ENCODE results near the gene ZRANB3. TPM values are rescaled to one million over a fixed set of nuclear protein-coding genes. Genes with fewer than 3 reads are reported as not detected.
A peak's percentile ranks its signal among the peaks of the same experiment; 100 is the strongest.

ZRANB3 gene
- total and polyA plus RNA-seq, 2 experiments from 2014 or later, result 10.5 to 16.8 TPM

GRCh38 chr2:135246711-135247270 lies 284.2 kb downstream of the ZRANB3 start (continued):
- TF ChIP-seq, protein P1, sequence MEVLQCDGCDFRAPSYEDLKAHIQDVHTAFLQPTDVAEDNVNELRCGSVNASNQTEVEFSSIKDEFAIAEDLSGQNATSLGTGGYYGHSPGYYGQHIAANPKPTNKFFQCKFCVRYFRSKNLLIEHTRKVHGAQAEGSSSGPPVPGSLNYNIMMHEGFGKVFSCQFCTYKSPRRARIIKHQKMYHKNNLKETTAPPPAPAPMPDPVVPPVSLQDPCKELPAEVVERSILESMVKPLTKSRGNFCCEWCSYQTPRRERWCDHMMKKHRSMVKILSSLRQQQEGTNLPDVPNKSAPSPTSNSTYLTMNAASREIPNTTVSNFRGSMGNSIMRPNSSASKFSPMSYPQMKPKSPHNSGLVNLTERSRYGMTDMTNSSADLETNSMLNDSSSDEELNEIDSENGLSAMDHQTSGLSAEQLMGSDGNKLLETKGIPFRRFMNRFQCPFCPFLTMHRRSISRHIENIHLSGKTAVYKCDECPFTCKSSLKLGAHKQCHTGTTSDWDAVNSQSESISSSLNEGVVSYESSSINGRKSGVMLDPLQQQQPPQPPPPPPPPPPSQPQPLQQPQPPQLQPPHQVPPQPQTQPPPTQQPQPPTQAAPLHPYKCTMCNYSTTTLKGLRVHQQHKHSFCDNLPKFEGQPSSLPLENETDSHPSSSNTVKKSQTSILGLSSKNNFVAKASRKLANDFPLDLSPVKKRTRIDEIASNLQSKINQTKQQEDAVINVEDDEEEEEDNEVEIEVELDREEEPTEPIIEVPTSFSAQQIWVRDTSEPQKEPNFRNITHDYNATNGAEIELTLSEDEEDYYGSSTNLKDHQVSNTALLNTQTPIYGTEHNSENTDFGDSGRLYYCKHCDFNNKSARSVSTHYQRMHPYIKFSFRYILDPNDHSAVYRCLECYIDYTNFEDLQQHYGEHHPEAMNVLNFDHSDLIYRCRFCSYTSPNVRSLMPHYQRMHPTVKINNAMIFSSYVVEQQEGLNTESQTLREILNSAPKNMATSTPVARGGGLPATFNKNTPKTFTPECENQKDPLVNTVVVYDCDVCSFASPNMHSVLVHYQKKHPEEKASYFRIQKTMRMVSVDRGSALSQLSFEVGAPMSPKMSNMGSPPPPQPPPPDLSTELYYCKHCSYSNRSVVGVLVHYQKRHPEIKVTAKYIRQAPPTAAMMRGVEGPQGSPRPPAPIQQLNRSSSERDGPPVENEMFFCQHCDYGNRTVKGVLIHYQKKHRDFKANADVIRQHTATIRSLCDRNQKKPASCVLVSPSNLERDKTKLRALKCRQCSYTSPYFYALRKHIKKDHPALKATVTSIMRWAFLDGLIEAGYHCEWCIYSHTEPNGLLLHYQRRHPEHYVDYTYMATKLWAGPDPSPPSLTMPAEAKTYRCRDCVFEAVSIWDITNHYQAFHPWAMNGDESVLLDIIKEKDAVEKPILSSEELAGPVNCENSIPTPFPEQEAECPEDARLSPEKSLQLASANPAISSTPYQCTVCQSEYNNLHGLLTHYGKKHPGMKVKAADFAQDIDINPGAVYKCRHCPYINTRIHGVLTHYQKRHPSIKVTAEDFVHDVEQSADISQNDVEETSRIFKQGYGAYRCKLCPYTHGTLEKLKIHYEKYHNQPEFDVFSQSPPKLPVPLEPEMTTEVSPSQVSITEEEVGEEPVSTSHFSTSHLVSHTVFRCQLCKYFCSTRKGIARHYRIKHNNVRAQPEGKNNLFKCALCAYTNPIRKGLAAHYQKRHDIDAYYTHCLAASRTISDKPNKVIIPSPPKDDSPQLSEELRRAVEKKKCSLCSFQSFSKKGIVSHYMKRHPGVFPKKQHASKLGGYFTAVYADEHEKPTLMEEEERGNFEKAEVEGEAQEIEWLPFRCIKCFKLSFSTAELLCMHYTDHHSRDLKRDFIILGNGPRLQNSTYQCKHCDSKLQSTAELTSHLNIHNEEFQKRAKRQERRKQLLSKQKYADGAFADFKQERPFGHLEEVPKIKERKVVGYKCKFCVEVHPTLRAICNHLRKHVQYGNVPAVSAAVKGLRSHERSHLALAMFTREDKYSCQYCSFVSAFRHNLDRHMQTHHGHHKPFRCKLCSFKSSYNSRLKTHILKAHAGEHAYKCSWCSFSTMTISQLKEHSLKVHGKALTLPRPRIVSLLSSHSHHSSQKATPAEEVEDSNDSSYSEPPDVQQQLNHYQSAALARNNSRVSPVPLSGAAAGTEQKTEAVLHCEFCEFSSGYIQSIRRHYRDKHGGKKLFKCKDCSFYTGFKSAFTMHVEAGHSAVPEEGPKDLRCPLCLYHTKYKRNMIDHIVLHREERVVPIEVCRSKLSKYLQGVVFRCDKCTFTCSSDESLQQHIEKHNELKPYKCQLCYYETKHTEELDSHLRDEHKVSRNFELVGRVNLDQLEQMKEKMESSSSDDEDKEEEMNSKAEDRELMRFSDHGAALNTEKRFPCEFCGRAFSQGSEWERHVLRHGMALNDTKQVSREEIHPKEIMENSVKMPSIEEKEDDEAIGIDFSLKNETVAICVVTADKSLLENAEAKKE (CRISPR knock-in tag; IDR thresholded peaks at IDR 0.05), result no peak
- TF ChIP-seq POLR2AphosphoS5 (IDR thresholded peaks at IDR 0.05; ENCODE audit: low read depth), result no peak

- no peaks in the 10 kb centered on the region for H3K9me2 ChIP-seq (ENCODE audit: insufficient read depth)
- DNase-seq (ENCODE audit: low spot score) (peak; percentile 9), ATAC-seq (no peak)
- Mint-ChIP-seq H3K9me3 (peaks cover 6% of the 10 kb centered on the region), H3K27me3 (ENCODE audit: insufficient read depth, low read depth, poor library complexity) (peaks cover 2% of the 10 kb centered on the region), H3K4me3 (no peak overlapping the region), H3K4me1 (no peaks in the 10 kb centered on the region), H3K27ac (no peak overlapping the region), H3K36me3 (ENCODE audit: low read depth) (peaks cover 8% of the 10 kb centered on the region)
- H3K4me3 ChIP-seq, result no peak overlapping the region
- H3F3A ChIP-seq (replicated peaks; ENCODE audit: low read depth), result no peaks in the 10 kb centered on the region
- no peaks in the 10 kb centered on the region for H3K4me1 ChIP-seq (ENCODE audit: insufficient read depth)
- no peak overlapping the region for H3K4me2 ChIP-seq
- no peaks in the 10 kb centered on the region for H3K27me3 ChIP-seq (ENCODE audit: insufficient read depth)
- H2AFZ ChIP-seq, result no peak overlapping the region
- no peaks in the 10 kb centered on the region for H3K79me2 ChIP-seq (replicated peaks; ENCODE audit: insufficient read depth)
- no peaks in the 10 kb centered on the region for H3K36me3 ChIP-seq (ENCODE audit: insufficient read depth)
- no peak overlapping the region for H3K27ac ChIP-seq (ENCODE audit: low read depth)
- no peaks in the 10 kb centered on the region for H4K20me1 ChIP-seq (replicated peaks; ENCODE audit: insufficient read depth)
- TF ChIP-seq ZNF331 (CRISPR knock-in tag; IDR thresholded peaks at IDR 0.05; ENCODE audit: low read depth) (no peak), NANOG (IDR thresholded peaks at IDR 0.05; ENCODE audit: borderline replicate concordance) (no peak), CREB1 (CRISPR knock-in tag; IDR thresholded peaks at IDR 0.05; ENCODE audit: low read depth) (no peak), EZH2phosphoT487 (IDR thresholded peaks at IDR 0.05; ENCODE audit: unreplicated experiment) (no peak), POLR2AphosphoS5 (IDR thresholded peaks at IDR 0.05; ENCODE audit: low read depth) (no peak), EZH2 (IDR thresholded peaks at IDR 0.05; ENCODE audit: low read depth, unreplicated experiment) (no peak), STAT1 (IDR thresholded peaks at IDR 0.05; ENCODE audit: unreplicated experiment) (no peak), JUNB (IDR thresholded peaks at IDR 0.05; ENCODE audit: unreplicated experiment) (no peak), REST (IDR thresholded peaks at IDR 0.05; ENCODE audit: unreplicated experiment) (no peak), ZNF114 (CRISPR knock-in tag; IDR thresholded peaks at IDR 0.05) (no peak), CTCF (conservative IDR thresholded peaks at IDR 0.05; ENCODE audit: low read depth in 2 of 2) (no peak)
- TF ChIP-seq, protein P2, sequence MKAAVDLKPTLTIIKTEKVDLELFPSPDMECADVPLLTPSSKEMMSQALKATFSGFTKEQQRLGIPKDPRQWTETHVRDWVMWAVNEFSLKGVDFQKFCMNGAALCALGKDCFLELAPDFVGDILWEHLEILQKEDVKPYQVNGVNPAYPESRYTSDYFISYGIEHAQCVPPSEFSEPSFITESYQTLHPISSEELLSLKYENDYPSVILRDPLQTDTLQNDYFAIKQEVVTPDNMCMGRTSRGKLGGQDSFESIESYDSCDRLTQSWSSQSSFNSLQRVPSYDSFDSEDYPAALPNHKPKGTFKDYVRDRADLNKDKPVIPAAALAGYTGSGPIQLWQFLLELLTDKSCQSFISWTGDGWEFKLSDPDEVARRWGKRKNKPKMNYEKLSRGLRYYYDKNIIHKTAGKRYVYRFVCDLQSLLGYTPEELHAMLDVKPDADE (IDR thresholded peaks at IDR 0.05), result no peak
Measured at GRCh38 chr2:135245071-135245470, 285.9 kb downstream of the ZRANB3 start.

Measured in GM23338 (cell line).